Measurements from ENCODE around the gene SCN5A.

The SCN5A gene

GRCh38 chr3:38620236-38620635, 29.3 kb downstream of the SCN5A start:
- DNase-seq: no peak

DNA sequence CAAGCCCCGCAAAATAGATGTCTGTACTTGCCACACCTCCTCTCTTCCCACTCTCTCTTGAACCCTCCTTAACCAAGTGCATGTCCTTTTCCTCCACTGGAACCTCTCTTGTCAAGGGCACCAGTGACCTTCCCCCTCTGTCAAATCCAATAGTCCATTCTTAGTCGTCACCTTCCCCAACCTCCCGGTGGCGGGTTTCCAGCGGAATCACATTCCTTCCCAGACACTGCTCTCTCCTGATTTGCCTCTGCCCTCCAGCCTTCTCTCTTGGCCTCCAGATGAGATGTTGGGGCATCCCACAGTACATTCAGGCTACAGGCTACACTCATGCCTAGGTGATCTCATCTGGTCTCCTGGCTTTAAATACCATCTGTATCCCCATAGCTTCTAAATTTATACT, 31.1 kb downstream of the SCN5A start:
- DNase-seq: no peak

DNA sequence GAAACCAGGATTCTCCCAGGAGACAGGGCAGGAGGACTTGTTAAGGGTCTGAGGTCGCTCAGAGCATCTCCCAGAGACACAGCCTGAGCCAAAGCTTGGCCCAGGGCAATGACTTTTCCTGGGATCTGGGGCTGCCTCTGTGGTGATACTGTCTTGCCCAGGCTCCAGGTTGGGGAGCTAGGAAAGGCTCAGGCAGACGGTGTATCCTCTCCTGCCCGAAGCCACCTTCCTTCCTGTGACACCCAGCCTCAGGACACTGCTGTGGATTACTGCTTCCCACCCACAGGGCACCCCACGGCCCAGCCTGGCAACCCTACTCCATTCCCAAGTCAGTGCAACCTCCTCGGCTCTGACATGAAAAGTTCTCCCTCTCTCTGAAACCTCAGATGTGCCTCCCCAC, 31.9 kb downstream of the SCN5A start:
- DNase-seq: no peak

- no peak for DNase-seq
Measured at GRCh38 chr3:38617137-38617536, 32.4 kb downstream of the SCN5A start.

DNA sequence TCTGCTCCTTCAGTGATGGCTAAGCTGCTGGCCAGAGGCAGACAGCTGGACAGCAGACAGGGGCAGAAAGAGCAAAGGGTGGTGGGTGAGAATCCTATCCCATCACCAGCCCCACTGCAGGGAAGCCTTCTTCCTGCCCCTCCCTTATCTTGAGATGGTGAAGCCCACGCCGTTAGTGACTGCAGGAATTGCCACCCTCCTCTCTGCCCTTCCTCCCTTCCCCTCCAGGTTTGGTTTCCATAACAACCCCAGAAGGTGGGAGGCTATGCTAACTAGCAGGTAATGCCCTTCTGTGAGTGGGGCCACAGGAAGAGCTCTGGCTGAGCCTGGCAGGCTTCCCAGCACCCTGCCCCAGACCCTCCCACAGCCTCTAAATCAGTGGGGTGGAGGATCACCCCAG, 32.8 kb downstream of the SCN5A start:
- no peak for DNase-seq

DNA sequence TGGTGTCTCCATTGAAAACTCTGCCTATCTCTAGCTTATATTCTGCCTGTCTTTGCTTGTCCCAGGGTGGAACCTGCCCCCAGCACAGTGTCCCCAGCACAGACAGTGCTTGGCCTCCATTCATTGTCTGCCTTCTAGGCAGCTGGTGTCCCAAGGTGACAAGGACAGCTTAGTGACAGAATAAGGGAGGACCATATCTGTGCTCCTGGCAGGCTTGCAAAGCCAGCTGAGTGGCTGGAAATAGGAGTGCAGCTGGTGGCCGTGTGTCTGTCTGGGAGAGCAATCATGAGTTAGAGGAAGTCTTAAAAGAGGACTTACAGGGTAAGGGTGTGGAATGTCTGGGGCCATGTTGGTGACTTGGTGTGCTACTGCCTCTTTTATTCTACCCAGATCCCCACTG, 33.4 kb downstream of the SCN5A start:
- no peak for DNase-seq

DNA sequence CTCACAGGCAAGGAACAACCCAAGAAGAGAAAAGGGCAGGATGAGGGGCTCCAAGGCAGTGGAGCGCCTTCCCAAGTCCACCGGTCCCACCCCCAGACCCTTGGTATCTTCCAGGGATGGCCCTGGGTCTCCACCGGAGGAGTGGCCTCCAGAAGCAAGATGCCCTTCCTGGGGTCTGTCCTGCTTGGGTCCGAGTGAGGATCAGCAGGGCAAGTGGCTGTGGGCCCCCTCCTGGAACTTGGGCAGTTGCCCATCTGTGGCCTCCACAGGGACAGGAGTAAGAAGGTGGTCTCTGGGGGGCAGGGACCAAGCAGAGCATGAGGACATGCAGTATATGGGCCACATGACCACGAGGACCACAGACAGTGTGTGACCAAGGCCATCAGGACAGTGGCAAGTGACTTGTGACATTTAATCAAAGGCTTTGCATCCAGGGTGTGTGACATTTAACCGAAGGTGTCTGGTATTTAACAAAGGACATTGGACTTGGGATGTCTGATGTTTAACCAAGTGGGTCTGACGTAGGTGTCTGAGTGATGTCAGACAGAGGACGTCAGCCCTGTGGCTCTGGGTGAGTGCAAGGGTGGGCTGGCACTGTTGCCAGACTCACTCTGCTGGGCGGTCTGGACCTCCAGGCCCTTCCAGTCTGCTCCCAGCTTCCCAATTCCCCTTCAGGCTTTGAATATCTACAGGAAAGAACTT, 34.7 kb downstream of the SCN5A start:
- no peak for DNase-seq

DNA sequence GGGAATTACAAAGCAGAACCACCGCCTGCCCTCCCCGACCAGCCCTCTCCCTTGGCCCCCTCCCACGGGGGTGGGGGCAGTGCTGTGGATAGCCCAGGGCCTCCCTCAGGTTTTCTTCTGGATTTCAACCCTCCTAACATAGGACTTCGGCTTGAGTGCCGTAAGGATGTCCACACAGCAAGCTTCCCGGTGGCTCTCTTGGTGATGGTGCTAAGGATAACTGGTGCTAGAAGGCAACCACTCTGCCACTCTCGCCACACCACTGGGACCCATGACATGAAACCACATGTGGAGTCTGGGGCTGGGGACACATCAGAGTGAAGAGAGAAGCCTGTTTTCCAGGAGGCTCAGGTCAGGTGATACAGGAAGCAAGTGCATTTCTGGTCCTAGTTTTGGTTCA, 35.4 kb downstream of the SCN5A start:
- no peak for DNase-seq

DNA sequence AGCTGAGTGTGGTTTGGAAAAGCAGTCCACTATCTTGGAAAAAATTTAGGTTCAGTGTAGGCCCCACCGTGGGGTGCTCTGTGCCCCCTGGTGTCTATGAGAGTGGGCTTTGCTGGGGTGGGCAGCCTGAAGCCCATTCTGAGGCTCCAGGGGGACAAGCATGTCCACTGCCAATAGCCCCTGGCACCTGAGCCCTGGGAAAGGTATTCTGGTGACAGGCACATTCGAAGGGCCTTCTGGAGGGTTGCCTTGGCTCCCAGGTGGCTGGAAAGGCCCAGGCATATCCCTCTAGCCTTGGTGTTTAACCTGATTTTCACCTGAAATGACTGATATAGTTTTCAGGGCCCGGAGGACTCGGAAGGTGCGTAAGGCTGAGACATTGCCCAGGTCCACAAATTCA, 36.1 kb downstream of the SCN5A start:
- DNase-seq: no peak

DNA sequence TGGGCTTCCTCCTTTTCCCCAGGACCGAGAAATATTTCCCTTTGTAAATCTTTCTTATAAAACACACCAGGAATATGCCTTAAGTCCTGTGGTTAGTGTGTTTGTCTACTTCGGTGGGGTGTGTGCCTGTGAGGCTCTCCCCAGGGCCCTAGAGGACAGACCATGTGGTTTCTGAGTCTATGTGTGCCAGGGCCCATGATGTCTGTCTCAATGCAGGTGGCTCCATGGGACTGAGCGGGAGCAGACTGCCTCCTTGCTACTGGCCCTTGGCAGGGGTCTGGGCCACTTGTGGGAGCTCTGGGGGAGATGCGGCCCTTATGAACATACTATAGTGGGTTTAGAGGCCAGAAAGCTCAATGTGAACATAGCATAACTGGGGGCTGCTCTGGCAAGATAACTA, 37.6 kb downstream of the SCN5A start:
- no peak for DNase-seq

DNA sequence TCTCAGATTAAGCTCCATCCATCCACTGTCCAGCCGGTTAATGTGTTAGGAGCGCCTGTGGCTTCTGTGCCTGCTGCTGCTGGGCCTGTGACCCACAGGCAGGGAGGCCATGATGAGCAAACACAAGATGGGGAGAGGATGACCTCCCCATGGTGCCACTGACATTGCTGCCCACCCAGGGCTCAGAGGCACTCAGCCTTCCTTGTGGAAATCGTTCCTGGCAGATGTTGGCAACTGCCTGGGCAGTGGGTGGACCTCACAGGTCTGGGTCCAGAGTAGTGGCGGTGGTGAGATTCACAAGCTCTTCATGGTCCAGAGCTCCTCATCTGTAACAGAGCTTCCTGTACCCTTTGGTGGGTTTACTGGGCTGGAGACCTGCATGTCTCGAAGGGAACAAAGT, 38.6 kb downstream of the SCN5A start:
- DNase-seq: no peak

GRCh38 chr3:38610436-38610835, 39.1 kb downstream of the SCN5A start:
- no peak for DNase-seq

DNA sequence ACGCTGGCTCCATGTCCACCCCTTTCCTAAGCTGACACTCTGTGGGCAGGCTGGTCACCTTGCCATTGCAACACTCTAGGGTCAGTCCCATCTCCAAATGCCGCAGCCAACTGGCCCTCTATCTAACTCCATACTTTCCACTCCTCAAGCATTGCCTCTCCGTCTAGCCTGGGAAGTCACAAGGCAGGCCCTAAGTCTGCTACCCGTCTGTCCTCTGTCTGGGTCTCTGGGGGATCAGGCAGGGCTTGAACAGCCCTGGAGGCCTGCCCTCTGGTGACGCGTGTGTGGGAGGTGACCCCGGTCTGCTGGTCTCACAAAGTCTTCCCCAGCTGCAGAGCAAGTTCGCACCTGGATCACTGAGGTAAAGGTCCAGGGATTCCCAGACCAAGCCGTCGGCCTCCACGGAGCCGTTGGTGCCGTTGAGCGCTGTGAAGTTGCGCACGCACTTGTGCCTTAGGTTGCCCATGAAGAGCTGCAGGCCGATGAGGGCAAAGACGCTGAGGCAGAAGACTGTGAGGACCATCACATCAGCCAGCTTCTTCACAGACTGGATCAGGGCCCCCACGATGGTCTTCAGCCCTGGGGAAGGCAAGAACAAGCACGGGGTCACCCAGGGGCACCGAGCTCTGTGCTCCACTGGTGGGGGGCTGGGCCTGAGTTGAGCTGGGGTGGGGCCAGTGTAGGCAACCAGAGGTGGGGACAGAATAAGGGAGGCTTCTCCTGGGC, 39.9 kb downstream of the SCN5A start:
- no peak for DNase-seq

- no peak for DNase-seq
Measured at GRCh38 chr3:38608961-38609360, 40.5 kb downstream of the SCN5A start.

- no peak for DNase-seq
Measured at GRCh38 chr3:38608086-38608775, 41.3 kb downstream of the SCN5A start.

DNA sequence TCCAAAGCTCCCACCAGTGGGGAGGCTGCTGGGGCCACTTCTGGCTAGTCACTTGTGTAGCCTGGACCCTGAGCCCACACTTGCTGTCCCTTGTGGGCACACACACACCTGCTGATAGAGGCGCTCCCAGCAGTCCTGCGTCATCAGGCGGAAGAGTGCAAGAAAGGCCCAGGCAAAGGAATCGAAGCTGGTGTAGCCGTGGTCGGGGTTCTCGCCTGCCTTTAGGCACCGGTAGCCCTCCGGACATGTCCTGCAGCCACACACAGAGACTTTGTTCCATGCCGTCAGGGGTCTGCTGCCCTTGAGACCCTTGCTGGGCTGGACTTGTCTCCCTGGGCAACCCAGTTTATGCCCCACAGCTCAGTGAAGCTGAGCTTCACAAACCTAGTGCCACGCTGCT, 42.9 kb downstream of the SCN5A start:
- DNase-seq: no peak

- no peak for DNase-seq
Measured at GRCh38 chr3:38605981-38606380, 43.5 kb downstream of the SCN5A start.

GRCh38 chr3:38604246-38604645, 45.2 kb downstream of the SCN5A start:
- DNase-seq: no peak

- no peak for DNase-seq
Measured at GRCh38 chr3:38603731-38604131, 45.8 kb downstream of the SCN5A start.

DNA sequence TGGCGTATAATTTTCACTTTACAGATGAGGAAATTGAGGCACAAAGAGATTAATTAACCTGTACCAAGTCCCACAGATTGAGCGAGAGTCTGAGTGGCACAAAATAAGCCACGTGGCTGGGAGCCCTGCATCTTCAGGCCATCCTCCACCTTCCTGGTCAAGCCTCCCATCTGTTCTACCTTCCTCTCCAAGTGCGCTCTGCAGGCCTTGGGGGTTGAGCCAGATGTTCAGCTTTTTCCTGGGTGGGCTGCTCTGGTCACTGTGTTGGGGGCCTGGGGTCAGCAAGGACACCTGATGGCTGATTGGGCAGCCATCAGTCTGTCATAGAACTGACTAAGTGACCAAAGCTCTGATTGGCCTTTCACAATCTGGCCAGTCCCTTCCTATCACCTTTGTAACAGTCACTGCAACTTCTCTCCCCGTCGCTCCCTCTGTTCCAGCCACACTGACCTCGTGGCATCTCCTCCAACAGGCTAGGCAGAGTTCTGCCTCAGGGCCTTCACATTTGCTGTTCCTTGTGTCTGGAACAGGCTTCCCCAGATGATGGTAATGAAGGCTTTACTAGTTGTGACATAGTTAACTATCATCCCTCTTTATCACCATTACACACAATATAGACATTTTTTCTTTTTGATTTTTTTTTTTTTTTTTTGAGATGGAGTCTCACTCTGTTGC, 46.8 kb downstream of the SCN5A start:
- DNase-seq: no peak

- DNase-seq: no peak
Measured at GRCh38 chr3:38601956-38602550, 47.4 kb downstream of the SCN5A start.

- no peak for DNase-seq
Measured at GRCh38 chr3:38600551-38600950, 48.9 kb downstream of the SCN5A start.

- DNase-seq: no peak
Measured at GRCh38 chr3:38599886-38600285, 49.6 kb downstream of the SCN5A start.
